IMR-90 (cell line): ENCODE measurements around the gene RASGRF1. TPM values are rescaled to one million over a fixed set of nuclear protein-coding genes. Genes with fewer than 3 reads are reported as not detected.

ENCODE experiments used
- ATAC-seq: fragments of 200-7000 bp; cut with Tn5 transposase; 2 replicates; pipeline ENCODE4 v1.9.1; 2020; ENCODE audit warnings: low read depth, mild to moderate bottlenecking, moderate library complexity
- BruUV-seq: library from RNA; stranded (reverse); fragments of 400-500 nt; replicated peaks from 2 replicates; lab custom pipeline; 2021; lab: Mats Ljungman, UMichigan
- CTCF ChIA-PET: fragments of 300-600 bp; formaldehyde crosslinking; extraction: SDS; loops from one replicate; lab custom pipeline; 2021; ENCODE audit warnings: antibody characterized with exemption; lab: Yijun Ruan, JAX
- POLR2A ChIA-PET: fragments of 300-600 bp; sonication (Branson Sonifier 250); formaldehyde crosslinking; loops from one replicate; lab custom pipeline; 2022; ENCODE audit warnings: antibody characterized with exemption; ENCODE audit not compliant: unreplicated experiment; lab: Charles Lee
- DNase-seq: peaks from one replicate; pipeline ENCODE4 v3.0.0; 2013
- H2AFZ ChIP-seq: replicated peaks from 2 replicates; pipeline ENCODE3; 2013; ENCODE audit warnings: low read length, mild to moderate bottlenecking; ENCODE audit not compliant: poor library complexity
- H2AK5ac ChIP-seq: 2 replicates; pipeline ENCODE4 v1.6.1; 2013; ENCODE audit warnings: low read depth, low read length, inconsistent platforms
- H2AK9ac ChIP-seq: replicated peaks from 2 replicates; pipeline ENCODE3; 2013; ENCODE audit warnings: mild to moderate bottlenecking, low read depth, low read length, moderate library complexity; ENCODE audit not compliant: poor library complexity
- H2BK120ac ChIP-seq: 2 replicates; pipeline ENCODE4 v1.6.1; 2013; ENCODE audit warnings: low read depth, low read length, inconsistent platforms
- H2BK15ac ChIP-seq: 3 replicates; pipeline ENCODE4 v1.6.1; 2013; ENCODE audit warnings: low read depth, low read length, inconsistent platforms
- H2BK20ac ChIP-seq: 2 replicates; pipeline ENCODE4 v1.6.1; 2013; ENCODE audit warnings: low read depth, mild to moderate bottlenecking, inconsistent platforms, low read length, moderate library complexity
- H2BK5ac ChIP-seq: 2 replicates; pipeline ENCODE4 v1.6.1; 2013; ENCODE audit warnings: mild to moderate bottlenecking, low read depth, low read length, inconsistent platforms; ENCODE audit not compliant: poor library complexity, severe bottlenecking
- H3K14ac ChIP-seq: replicated peaks from 2 replicates; pipeline ENCODE4 v1.6.1; 2013; ENCODE audit warnings: low read depth, low read length, inconsistent platforms
- H3K18ac ChIP-seq: 2 replicates; pipeline ENCODE4 v1.6.1; 2013; ENCODE audit warnings: low read depth, low read length, control low read depth
- H3K23ac ChIP-seq: 2 replicates; pipeline ENCODE4 v1.6.1; 2013; ENCODE audit warnings: low read depth, low read length, inconsistent platforms
- H3K27ac ChIP-seq: 2 replicates; pipeline ENCODE4 v1.5.1; 2013; ENCODE audit warnings: mild to moderate bottlenecking, control low read depth, low read length; ENCODE audit not compliant: insufficient read depth
- H3K27me3 ChIP-seq: 2 replicates; pipeline ENCODE4 v1.6.1; 2013; ENCODE audit warnings: low read length; ENCODE audit not compliant: control insufficient read depth, insufficient read depth
- H3K36me3 ChIP-seq: 2 replicates; pipeline ENCODE4 v1.6.1; 2013; ENCODE audit warnings: low read length, mixed read lengths; ENCODE audit not compliant: control insufficient read depth, insufficient read depth
- H3K4ac ChIP-seq: 2 replicates; pipeline ENCODE4 v1.6.1; 2013; ENCODE audit warnings: low read depth, low read length, inconsistent platforms
- H3K4me1 ChIP-seq: 2 replicates; pipeline ENCODE4 v1.6.1; 2013; ENCODE audit warnings: low read length, mixed read lengths; ENCODE audit not compliant: control insufficient read depth, insufficient read depth
- H3K4me2 ChIP-seq: 2 replicates; pipeline ENCODE4 v1.6.1; 2013; ENCODE audit warnings: low read depth, mild to moderate bottlenecking, control low read depth, low read length, moderate library complexity
- H3K4me3 ChIP-seq: 2 replicates; pipeline ENCODE4 v1.5.1; 2013; ENCODE audit warnings: low read depth, mild to moderate bottlenecking, control low read depth, low read length, moderate library complexity; ENCODE audit not compliant: insufficient read depth
- H3K56ac ChIP-seq: 2 replicates; pipeline ENCODE4 v1.6.1; 2013; ENCODE audit warnings: low read length, inconsistent platforms; ENCODE audit not compliant: insufficient read depth; ENCODE audit errors: extremely low read depth
- H3K79me1 ChIP-seq, 2 experiments: 2 replicates each; pipeline ENCODE4 v1.6.1; 2013; ENCODE audit warnings: low read length in 2 of 2, inconsistent platforms in 1 of 2, low read depth in 1 of 2
- H3K9ac ChIP-seq: 2 replicates; pipeline ENCODE4 v1.6.1; 2013; ENCODE audit warnings: low read depth, low read length, control low read depth
- H3K9me1 ChIP-seq: 2 replicates; pipeline ENCODE4 v1.6.1; 2013; ENCODE audit warnings: low read length, inconsistent platforms; ENCODE audit not compliant: insufficient read depth
- H3K9me3 ChIP-seq: 2 replicates; pipeline ENCODE4 v1.6.1; 2013; ENCODE audit warnings: low read length; ENCODE audit not compliant: control insufficient read depth, insufficient read depth
- H4K20me1 ChIP-seq: 2 replicates; pipeline ENCODE4 v1.6.1; 2013; ENCODE audit warnings: low read length, inconsistent platforms; ENCODE audit not compliant: insufficient read depth
- H4K5ac ChIP-seq: 2 replicates; pipeline ENCODE4 v1.6.1; 2013; ENCODE audit warnings: mild to moderate bottlenecking, low read depth, low read length, control low read depth
- H4K8ac ChIP-seq, 2 experiments: 2 replicates each; pipeline ENCODE4 v1.6.1; 2013; ENCODE audit warnings: low read depth in 2 of 2, low read length in 2 of 2, control low read depth in 1 of 2, inconsistent platforms in 1 of 2
- H4K91ac ChIP-seq: 2 replicates; pipeline ENCODE4 v1.6.1; 2013; ENCODE audit warnings: low read depth, low read length, inconsistent platforms; ENCODE audit not compliant: insufficient read depth
- BHLHE40 ChIP-seq: fragments of 150-350 bp; IDR thresholded peaks from 2 replicates; pipeline ENCODE4 v1.6.1; 2016; ENCODE audit warnings: mild to moderate bottlenecking, low read depth, low read length
- CEBPB ChIP-seq: IDR thresholded peaks from 2 replicates; pipeline ENCODE4 v1.6.1; 2012; ENCODE audit warnings: low read depth, low read length, improper control_type of control experiment
- CHD1 ChIP-seq: IDR thresholded peaks from 2 replicates; pipeline ENCODE4 v1.6.1; 2012; ENCODE audit warnings: low read depth, low read length, improper control_type of control experiment
- CTCF ChIP-seq: conservative IDR thresholded peaks from 2 replicates; pipeline ENCODE4 v1.5.1; 2012; ENCODE audit warnings: mild to moderate bottlenecking, low read depth, low read length, improper control_type of control experiment
- ELK1 ChIP-seq: fragments of 150-350 bp; IDR thresholded peaks from 2 replicates; pipeline ENCODE4 v1.6.1; 2016; ENCODE audit warnings: low read depth, mild to moderate bottlenecking, low read length, moderate library complexity, borderline replicate concordance
- FOS ChIP-seq: fragments of 150-350 bp; IDR thresholded peaks from 2 replicates; pipeline ENCODE4 v1.6.1; 2016; ENCODE audit warnings: low read depth, low read length
- MAFK ChIP-seq: IDR thresholded peaks from 2 replicates; pipeline ENCODE4 v1.6.1; 2012; ENCODE audit warnings: low read depth, low read length, improper control_type of control experiment
- MAZ ChIP-seq: IDR thresholded peaks from 2 replicates; pipeline ENCODE4 v1.6.1; 2012; ENCODE audit warnings: low read depth, mild to moderate bottlenecking, low read length, improper control_type of control experiment, moderate library complexity, borderline replicate concordance
- MXI1 ChIP-seq: IDR thresholded peaks from 2 replicates; pipeline ENCODE4 v1.6.1; 2012; ENCODE audit warnings: low read depth, mild to moderate bottlenecking, low read length, moderate library complexity, borderline replicate concordance
- NFE2L2 ChIP-seq: fragments of 150-350 bp; IDR thresholded peaks from 2 replicates; pipeline ENCODE4 v1.6.1; 2016; ENCODE audit warnings: low read depth, mild to moderate bottlenecking, low read length
- POLR2A ChIP-seq: IDR thresholded peaks from 2 replicates; pipeline ENCODE4 v1.6.1; 2012; ENCODE audit warnings: mild to moderate bottlenecking, low read depth, low read length
- RAD21 ChIP-seq: IDR thresholded peaks from 2 replicates; pipeline ENCODE4 v1.6.1; 2012; ENCODE audit warnings: low read length, improper control_type of control experiment
- RCOR1 ChIP-seq: IDR thresholded peaks from 2 replicates; pipeline ENCODE4 v1.6.1; 2012; ENCODE audit warnings: mild to moderate bottlenecking, low read length, improper control_type of control experiment; ENCODE audit not compliant: insufficient replicate concordance
- RFX5 ChIP-seq: IDR thresholded peaks from 2 replicates; pipeline ENCODE4 v1.8.0; 2012; ENCODE audit warnings: low read depth, mild to moderate bottlenecking, low read length, moderate library complexity
- SMC3 ChIP-seq: fragments of 150-350 bp; IDR thresholded peaks from 2 replicates; pipeline ENCODE4 v1.6.1; 2016; ENCODE audit warnings: low read depth, mild to moderate bottlenecking, antibody characterized with exemption, low read length, moderate library complexity
- USF2 ChIP-seq: fragments of 150-350 bp; IDR thresholded peaks from 2 replicates; pipeline ENCODE4 v1.6.1; 2017; ENCODE audit warnings: mild to moderate bottlenecking, antibody characterized with exemption, low read length, low read depth
- WGBS, 2 experiments: methylation state at CpG; one replicate each; pipeline versions ENCODE4 v1.1.5 to v1.1.7; 2013; ENCODE audit warnings: missing lambda C conversion rate in 2 of 2; ENCODE audit not compliant: insufficient read length in 1 of 2; ENCODE audit errors: extremely low coverage in 2 of 2; 5-methylcytosine and 5-hydroxymethylcytosine counted together
- dilution Hi-C: fragments of 300-500 bp; cut with HindIII; formaldehyde crosslinking; loops from one replicate; pipeline ENCODE4 v1.14.3; 2018; ENCODE audit warnings: low sequenced_read_pairs; ENCODE audit not compliant: unreplicated experiment
- in situ Hi-C: fragments of 300-500 bp; cut with MboI; formaldehyde crosslinking; loops from 3 replicates; pipeline ENCODE4 v1.14.3; 2019; ENCODE audit warnings: low sequenced_read_pairs, inconsistent platforms, mixed read lengths
- intact Hi-C: fragments of 100-400 bp; cut with micrococcal nuclease; formaldehyde crosslinking; loops from 2 replicates; pipeline ENCODE4 v1.10.0; 2022
- polyA plus RNA-seq, 3 experiments: library from polyadenylated mRNA; depleted of rRNA; stranded (reverse); fragments of >200 nt; gene quantifications; 2 replicates each; pipeline ENCODE4 v1.2.3, GENCODE V29; 2012; ENCODE audit warnings: low replicate concordance in 1 of 3
- total RNA-seq: library from RNA; depleted of rRNA; stranded (reverse); fragments of >200 nt; gene quantifications from 2 replicates; pipeline ENCODE4 v1.2.3, GENCODE V29; 2012

The RASGRF1 gene
- total and polyA plus RNA-seq, 2 of the 4 experiments (the other 2 are of a cell fraction): under 0.01 to 0.15 TPM

GRCh38 chr15:79076661-79077060 lies 13.9 kb downstream of the RASGRF1 start:
- ATAC-seq (no peak), DNase-seq (no peak)
- no peak overlapping the region for H2BK20ac ChIP-seq
- CTCF ChIA-PET: no interaction called here
- no peak overlapping the region for H2AK9ac ChIP-seq
- POLR2A ChIA-PET: no interaction called here
- BruUV-seq: no TSS peak
- no peak overlapping the region for H2AK5ac ChIP-seq
- H3K9me1 ChIP-seq: no peaks in the 10 kb centered on the region
- H3K4me2 ChIP-seq: no peak overlapping the region
- H3K36me3 ChIP-seq: no peaks in the 10 kb centered on the region
- intact Hi-C loops (no loop called here), in situ Hi-C loops (no loop called here), dilution Hi-C loops (no loop called here)
- no peak overlapping the region for H3K27ac ChIP-seq
- 33% methylated on average over 1 of the region's 6 CpGs; no CpG with 5 or more reads in 1 of the 2 experiments for WGBS, 2 experiments
- H2BK15ac ChIP-seq: no peak overlapping the region
- no peak overlapping the region for H3K4ac ChIP-seq
- H4K8ac ChIP-seq: no peak overlapping the region
- no peak overlapping the region for H3K56ac ChIP-seq
- H3K18ac ChIP-seq: no peak overlapping the region
- H3K79me1 ChIP-seq: no peaks in the 10 kb centered on the region
- H3K27me3 ChIP-seq: no peaks in the 10 kb centered on the region; the same call in 1 of the 2 replicates
- TF ChIP-seq FOS (no peak), CTCF (no peak), ELK1 (no peak), MAFK (no peak), NFE2L2 (no peak), BHLHE40 (no peak), CEBPB (no peak), CHD1 (no peak), SMC3 (no peak), RFX5 (no peak), POLR2A (no peak), MXI1 (no peak), MAZ (no peak), RCOR1 (no peak), USF2 (no peak), RAD21 (no peak)
- H3K9ac ChIP-seq: no peak overlapping the region
- no peak overlapping the region for H2AFZ ChIP-seq
- H4K91ac ChIP-seq: no peak overlapping the region
- no peaks in the 10 kb centered on the region for H3K4me1 ChIP-seq
- H3K9me3 ChIP-seq: no peaks in the 10 kb centered on the region
- H4K20me1 ChIP-seq: no peaks in the 10 kb centered on the region
- no peak overlapping the region for H3K14ac ChIP-seq
- no peak overlapping the region for H3K4me3 ChIP-seq
- no peak overlapping the region for H2BK120ac ChIP-seq
- H2BK5ac ChIP-seq: no peak overlapping the region
- H3K23ac ChIP-seq: no peak overlapping the region
- H4K5ac ChIP-seq: no peak overlapping the region
